GM19099 (cell line): ENCODE data around the gene TXN2.

ENCODE experiments used
- POLR2A ChIP-seq: IDR thresholded peaks from 3 replicates; pipeline ENCODE4 v1.6.1; 2011; ENCODE audit warnings: low read depth; ENCODE audit not compliant: insufficient read length; ENCODE audit errors: extremely low read depth

The TXN2 gene

DNA sequence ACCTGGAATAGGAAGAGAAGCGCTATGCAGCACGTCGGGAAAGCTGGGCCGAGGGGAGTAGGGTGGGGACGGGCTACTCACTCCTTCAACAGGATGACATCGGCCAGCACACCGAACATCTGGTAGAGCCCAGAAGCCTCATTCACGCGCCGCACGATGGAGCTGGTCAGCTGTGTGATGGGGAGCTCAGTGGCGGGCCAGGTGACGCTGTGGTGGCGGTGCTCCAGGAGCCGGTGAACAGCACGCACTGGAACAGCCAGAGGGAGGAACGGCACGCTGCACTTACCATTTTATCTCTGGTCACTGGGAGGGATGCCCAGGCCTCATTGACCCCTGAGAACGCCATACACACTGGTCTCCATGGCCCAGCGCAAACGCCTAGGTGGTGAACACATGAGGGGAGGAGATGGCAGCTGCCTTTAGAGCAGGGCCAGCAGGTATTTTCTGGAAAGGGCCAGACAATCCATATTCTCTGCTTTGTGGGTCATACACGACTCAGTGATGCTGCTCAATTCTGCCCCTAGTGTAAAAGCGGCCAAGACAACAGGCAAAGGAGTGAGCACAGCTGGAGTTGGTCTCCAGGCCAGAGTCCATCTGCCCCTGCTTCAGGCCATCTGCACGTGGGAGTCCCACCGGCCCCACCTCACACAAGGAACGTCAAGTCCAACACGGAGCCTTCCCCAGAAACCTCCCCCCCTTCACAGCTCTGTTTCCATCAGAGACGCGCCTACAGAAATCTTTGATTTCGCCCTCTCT lies 16.6 kb upstream of the TXN2 start:
- TF ChIP-seq POLR2A = no peak

DNA sequence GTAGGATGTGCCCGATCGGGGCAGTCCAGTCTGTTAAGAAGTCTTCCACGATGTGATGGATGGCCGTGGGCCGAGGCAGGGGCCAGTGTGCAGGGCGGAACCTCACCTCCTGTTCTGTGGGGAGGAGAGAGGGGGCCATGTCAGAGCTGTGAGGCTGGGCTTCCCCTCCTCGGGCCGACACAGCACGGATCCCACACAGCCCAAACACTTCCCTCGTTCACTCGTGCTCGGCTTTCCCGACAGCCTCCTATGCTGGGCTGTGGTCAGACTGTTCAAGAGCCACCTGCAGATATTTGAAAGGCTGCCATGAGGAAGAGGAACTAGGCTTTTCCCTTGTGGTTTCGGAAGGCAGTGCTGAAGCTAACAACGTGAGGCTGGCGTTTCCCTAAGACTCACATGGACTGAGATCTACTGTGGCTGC lies 12.3 kb upstream of the TXN2 start:
- TF ChIP-seq POLR2A = no peak

DNA sequence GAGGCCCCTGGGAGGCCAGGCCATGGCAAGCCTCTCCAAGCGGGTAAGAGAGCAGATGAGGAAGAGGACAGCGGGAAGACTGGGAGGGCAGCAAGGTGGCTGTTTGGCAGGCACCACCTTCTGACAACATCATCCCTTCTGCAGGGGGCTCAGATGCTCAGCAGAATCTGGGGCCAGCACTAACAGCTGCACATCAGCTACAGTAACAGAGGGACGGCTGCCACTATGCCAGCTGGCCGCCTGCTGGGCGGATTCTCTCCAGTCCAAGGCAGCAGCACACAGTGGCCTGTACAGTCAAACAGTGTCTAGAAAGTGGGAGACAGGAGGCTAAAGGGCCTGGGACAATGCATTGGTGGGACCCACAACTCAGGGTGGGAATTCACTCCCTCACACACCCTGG lies 10.7 kb upstream of the TXN2 start:
- TF ChIP-seq POLR2A = no peak

DNA sequence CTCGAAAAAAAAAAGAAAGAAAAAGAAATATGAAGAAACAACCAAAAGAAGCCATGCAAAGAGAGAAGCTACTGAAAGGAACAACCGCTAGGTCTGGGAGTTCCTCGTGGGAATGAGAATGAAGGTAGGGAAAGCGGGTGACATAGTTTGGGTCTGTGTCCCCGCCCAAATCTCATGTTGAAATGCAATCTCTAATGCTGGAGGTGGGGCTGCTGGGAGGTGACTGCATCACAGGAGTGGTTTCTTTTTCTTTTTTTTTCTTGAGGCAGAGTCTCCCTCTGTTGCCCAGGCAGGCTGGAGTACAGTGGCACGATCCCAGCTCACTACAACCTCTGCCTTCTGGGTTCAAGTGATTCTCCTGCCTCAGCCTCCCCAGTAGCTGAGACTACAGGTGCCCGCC lies 9.7 kb upstream of the TXN2 start:
- TF ChIP-seq POLR2A = no peak

DNA sequence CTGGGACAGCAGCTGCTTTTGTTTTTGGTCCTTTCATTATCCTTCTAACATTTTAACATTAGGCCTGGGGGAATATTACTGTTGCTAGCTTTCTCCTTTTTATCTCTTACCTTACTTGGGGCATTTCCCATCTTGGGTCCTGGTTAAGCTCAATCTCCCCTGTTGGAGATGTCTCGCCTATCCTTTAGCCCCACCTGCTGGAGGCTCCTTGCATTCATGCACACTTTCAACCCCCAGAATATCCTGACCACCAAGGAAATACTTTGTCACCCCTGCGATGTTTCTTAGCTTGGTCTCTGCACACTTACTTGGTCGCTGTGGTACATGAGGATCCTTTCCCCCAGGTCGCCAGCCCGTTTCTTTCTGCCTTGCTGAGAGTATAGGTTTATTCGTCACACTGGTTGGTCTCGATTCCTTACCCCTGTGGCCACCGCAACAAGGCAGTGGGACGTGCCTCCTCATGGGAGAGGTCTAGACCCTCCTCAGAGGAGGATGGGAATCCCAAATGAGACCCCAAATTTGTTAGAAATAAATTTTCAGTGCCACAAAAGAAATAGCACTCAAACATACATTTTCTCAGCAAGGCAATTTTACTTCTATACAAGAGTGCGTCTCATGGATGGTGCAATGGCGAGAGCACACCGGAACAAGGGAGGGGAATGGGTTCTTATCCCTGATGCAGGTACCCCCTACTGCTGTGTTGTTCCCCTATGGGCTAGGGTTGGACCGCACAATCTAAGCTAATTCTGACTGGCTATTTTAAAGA lies 5.4 kb upstream of the TXN2 start:
- TF ChIP-seq POLR2A = no peak

DNA sequence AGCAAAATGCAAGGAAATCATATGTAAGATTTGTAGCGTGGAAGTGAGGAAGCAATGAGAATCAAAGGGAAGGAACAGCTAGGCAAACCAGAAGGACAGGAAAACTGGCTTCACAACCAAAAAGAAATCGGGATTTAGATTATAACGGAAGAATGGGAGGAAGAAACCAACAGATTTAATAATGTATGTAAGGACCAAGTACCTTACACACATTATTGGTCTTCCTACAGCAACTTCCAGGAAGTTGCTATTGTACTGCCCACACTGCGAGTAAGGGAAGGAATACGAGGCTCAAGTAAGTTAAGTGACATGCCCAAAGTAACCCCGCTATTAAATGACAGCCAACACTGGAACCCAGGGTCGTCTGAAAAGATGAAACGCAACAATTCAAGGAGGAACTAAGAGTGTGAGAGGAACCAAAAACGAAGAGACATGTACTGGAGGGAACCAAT lies 473 bp downstream of the TXN2 start:
- TF ChIP-seq POLR2A = no peak

DNA sequence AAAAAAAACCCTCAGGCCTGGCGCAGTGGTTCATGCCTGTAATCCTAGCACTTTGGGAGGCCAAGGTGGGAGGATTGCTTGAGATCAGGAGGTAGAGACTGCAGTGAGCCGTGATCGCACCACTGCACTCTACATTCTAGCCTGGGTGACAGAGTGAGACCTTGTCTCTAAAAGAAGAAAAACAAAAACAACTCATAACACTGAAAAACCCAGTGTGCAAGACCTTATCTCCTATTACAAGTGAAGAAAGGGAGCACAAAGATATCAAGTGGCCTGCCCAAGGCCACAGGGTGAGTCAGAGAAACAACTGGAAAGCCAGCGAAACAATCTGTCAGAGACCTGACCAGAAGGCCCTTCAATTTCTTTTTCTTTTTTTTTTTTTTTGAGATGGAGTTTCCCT lies 2.5 kb downstream of the TXN2 start:
- no peak for TF ChIP-seq POLR2A

DNA sequence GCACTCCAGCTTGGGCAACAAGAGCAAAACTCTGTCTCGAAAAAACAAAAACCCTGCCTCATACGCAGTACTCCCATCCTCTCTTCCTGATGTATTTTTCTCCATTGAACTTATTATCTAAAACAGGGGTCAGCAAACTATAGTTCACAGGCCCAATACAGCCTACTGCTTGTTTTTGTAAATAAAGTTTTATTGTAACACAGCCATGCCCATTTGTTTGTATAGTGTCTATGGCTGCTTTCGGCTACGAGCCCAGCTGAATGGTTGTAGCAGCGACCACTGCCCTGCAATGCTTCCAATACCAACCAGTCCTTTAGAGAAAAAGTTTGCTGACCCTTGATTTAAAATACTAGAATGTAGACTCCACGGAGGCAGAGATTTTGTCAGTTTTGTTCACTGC lies 6.1 kb downstream of the TXN2 start:
- no peak for TF ChIP-seq POLR2A

DNA sequence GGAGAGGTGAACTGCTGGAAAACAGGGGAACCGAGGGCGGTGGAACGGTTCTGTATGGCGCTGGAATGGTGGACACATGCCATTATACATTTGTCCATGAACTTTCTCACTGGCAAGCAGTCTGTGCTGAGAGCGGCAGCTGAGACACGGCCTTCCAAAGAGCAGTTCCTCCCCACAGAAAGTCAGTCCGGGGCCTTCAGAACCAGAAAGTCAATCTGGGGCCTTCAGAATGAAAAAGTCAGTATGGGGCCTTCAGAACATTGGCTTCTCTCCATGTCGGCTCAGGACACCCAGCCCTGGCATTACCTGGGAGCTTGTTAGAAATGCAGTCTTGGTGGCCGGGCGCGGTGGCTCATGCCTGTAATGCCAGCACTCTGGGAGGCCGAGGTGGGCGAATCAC lies 8.8 kb downstream of the TXN2 start:
- no peak for TF ChIP-seq POLR2A

DNA sequence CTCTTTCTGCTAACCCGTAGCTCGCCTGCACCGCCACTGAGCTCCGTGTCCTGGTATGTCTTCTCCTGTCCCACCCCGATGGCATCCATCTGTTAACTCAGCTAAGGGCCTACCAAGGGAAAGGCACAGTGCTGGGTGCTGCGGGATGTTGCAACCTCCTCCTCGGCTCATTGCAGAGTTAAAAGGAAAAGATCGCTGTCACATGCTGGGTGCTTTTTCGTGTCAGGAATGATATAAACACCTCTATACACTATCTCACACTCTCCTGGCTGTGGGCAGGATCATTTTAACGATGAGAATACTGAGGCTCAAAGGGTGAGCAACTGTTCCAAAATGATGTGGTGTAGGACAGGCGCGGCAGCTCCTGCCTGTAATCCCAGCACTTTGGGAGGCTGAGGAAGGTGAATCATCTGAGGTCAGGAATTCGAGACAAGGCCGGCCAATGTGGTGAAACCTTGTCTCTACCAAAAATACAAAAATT lies 10.1 kb downstream of the TXN2 start:
- no peak for TF ChIP-seq POLR2A

DNA sequence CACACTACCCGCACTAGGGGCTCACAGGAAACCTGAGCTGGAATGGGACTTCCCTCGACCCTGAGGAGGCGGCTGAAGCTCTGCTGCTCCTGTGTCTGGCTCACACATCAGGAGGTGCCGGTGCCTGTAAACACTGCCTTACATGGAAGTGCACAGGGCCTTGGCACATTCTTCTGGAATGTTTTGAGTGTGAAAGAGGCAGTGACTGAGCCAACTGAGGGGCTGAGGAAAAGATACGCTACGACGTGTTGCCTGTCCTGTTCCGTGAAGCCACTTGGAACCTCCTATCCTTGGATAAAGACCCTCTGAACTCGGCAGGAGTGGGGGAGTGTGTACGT lies 10.5 kb downstream of the TXN2 start:
- no peak for TF ChIP-seq POLR2A

DNA sequence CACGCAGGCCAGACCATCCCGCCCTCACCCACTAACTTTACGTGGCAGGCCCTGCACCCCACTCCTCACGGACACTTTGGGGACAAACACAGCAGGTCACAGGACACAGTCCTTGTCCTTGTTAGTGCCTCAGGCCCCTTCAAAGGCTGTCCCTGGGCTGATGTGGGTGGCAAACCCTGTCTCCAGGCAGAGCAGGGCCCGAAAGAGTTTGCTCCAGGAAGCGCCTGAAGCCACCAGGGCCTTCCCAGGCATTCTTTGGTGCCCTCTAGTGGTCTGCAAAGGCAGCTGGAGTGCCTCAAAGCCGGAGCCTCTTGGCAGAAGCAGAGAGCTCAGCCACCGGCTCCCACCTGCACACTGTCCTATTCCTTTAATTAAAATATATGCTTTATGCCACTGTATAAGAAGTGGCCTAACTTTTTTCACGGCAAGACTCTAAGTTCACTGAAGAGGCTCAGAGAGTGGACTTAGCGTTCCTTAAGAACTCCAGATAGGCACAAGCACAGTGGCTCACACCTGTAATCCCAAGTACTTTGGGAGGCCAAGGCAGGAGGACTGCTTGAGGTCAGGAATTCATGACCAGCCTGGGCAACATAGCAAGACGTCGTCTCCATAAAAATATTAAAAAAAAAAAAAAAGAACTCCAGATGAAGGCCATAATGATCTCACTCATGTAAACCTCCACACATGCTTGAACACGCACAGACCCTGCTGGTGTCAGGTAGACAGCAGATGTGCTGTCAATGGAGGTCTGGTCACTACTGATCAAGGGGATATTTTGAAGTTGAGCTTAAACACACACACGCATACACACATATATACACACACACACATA lies 11.1 kb downstream of the TXN2 start:
- no peak for TF ChIP-seq POLR2A

DNA sequence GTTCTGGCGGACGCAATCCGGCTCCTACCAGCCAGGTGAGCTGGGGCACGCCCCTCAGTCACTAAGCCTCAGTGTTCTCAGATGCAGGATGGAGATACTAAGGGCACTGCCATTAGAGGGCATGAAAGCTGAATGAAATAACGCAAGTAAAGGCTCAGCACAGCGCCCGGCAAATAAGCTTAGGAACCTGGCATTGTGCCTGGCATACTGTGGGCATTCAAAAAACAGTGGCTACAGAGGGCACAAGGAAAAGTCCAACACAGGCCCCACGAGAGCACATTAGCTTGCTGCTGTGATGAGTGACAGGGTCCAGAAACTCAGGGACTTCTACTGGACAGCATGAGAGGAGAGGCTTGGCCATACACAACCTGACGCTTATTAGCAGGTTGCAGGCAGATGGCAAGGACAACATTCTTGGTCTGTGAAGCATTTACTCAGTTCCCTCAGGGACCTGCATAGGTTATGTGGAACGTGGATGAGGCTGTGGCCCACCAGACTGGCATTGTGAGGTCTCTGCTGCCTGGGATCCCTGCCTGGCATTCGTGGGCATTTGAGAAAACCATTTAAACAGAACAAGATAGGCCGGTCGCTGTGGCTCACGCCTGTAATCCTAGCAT lies 12.2 kb downstream of the TXN2 start:
- TF ChIP-seq POLR2A = no peak

DNA sequence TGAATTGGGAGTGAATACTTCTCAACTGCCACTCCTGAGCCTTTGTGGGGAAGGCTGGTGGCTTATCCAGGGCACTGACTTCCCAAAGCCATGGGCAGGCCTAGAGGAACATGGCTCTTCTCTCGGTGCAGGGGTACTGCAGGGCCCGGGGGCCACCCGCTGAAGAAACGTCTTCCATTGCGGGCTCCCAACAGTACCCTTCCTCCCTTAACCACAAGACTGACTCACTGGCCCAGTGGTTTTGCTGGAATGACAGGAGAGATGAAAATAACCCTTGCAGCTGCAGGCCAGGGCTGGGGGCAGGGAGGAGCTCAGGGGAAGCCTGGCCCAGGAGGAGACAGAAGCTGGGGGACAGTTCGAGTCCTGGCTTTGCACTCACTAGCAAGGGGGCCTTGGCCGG lies 13.5 kb downstream of the TXN2 start:
- TF ChIP-seq POLR2A = no peak
